K562 (cell line): ENCODE results near the gene LACTBL1. TPM values are rescaled to one million over a fixed set of nuclear protein-coding genes. Genes with fewer than 3 reads are reported as not detected.

ENCODE experiments used
- CUX1 ChIP-seq: fragments of 200-800 bp; sonication (Bioruptor generic); IDR thresholded peaks from 2 replicates; pipeline ENCODE4 v1.6.1; 2016; ENCODE audit warnings: missing genetic modification characterization, missing compliant biosample characterization
- DIDO1 ChIP-seq: fragments of 450-650 bp; IDR thresholded peaks from 2 replicates; pipeline ENCODE4 v1.6.1; 2016; ENCODE audit warnings: low read depth, missing biosample characterization, missing genetic modification characterization
- EP300 ChIP-seq: IDR thresholded peaks from 2 replicates; pipeline ENCODE4 v1.6.1; 2012; ENCODE audit warnings: low read length, improper control_type of control experiment
- FOXP1 ChIP-seq: sonication (generic); formaldehyde crosslinking; IDR thresholded peaks from 2 replicates; pipeline ENCODE4 v1.8.0; 2022; ENCODE audit warnings: mild to moderate bottlenecking, missing genetic modification reagents
- GATA2 ChIP-seq: sonication (generic); formaldehyde crosslinking; IDR thresholded peaks from 2 replicates; pipeline ENCODE4 v1.4.0; 2020; ENCODE audit warnings: mild to moderate bottlenecking, missing genetic modification reagents
- HDAC2 ChIP-seq: fragments of 450-650 bp; IDR thresholded peaks from 2 replicates; pipeline ENCODE4 v1.6.1; 2016; ENCODE audit warnings: mild to moderate bottlenecking
- IRF2 ChIP-seq: sonication (generic); formaldehyde crosslinking; IDR thresholded peaks from 2 replicates; pipeline ENCODE4 v1.8.1; 2022; ENCODE audit warnings: mild to moderate bottlenecking, missing genetic modification reagents
- JUND ChIP-seq, 2 experiments: IDR thresholded peaks; 2 replicates in 1 of 2; 3 replicates in 1 of 2; pipeline ENCODE4 v1.6.1; 2011; ENCODE audit warnings: borderline replicate concordance in 2 of 2, low read depth in 2 of 2, low read length in 2 of 2, improper control_type of control experiment in 1 of 2, missing biosample characterization in 1 of 2, missing genetic modification characterization in 1 of 2, missing genetic modification reagents in 1 of 2
- POLR2B ChIP-seq: fragments of 450-650 bp; IDR thresholded peaks from 2 replicates; pipeline ENCODE4 v1.6.1; 2018; ENCODE audit warnings: low read depth; ENCODE audit not compliant: partially characterized antibody
- RB1 ChIP-seq: fragments of 450-650 bp; IDR thresholded peaks from 2 replicates; pipeline ENCODE4 v1.6.1; 2017; ENCODE audit warnings: low read depth, mild to moderate bottlenecking
- RNF2 ChIP-seq: sonication (generic); IDR thresholded peaks from 2 replicates; pipeline ENCODE4 v1.6.1; 2016
- TAL1 ChIP-seq: fragments of 450-650 bp; IDR thresholded peaks from 2 replicates; pipeline ENCODE4 v1.6.1; 2016; ENCODE audit warnings: mild to moderate bottlenecking
- ZNF282 ChIP-seq: sonication (generic); formaldehyde crosslinking; IDR thresholded peaks from 2 replicates; pipeline ENCODE4 v1.8.1; 2023; ENCODE audit warnings: missing genetic modification reagents
- ZNF699 ChIP-seq: fragments of 250-450 bp; sonication (Bioruptor Pico); IDR thresholded peaks from 2 replicates; pipeline ENCODE4 v1.8.0; 2021; ENCODE audit warnings: mild to moderate bottlenecking, moderate library complexity; ENCODE audit not compliant: insufficient replicate concordance
- ZNF76 ChIP-seq: fragments of 250-450 bp; sonication (Bioruptor Pico); IDR thresholded peaks from 2 replicates; pipeline ENCODE4 v1.4.0; 2020; ENCODE audit warnings: mild to moderate bottlenecking, moderate library complexity, borderline replicate concordance
- ZNF778 ChIP-seq: fragments of 450-650 bp; formaldehyde crosslinking; IDR thresholded peaks from 2 replicates; pipeline ENCODE4 v1.4.0; 2020; ENCODE audit warnings: mild to moderate bottlenecking, moderate library complexity
- polyA plus RNA-seq, 8 experiments: library from polyadenylated mRNA; depleted of rRNA in 4 of 8; stranded (reverse) in 5 of 8; unstranded in 3 of 8; fragments of >200 nt; fragmentation: Nextera tagmentation in 2 of 8; fragmentation: Illumina TruSeq in 1 of 8; extraction: Ambion mirVana in 2 of 8; extraction: Trizol in 1 of 8; gene quantifications; 2 replicates each; pipeline versions ENCODE4 v1.2.1 to v1.2.3, GENCODE V29; 2011 to 2014; ENCODE audit warnings: inconsistent platforms in 1 of 8, missing spikeins in 1 of 8
- total RNA-seq, 7 experiments: library from RNA; depleted of rRNA in 6 of 7; stranded (reverse); fragments of >200 nt in 6 of 7; fragmentation: Illumina TruSeq in 2 of 7; extraction: Trizol in 2 of 7; gene quantifications; 2 replicates each; pipeline versions ENCODE4 v1.2.1 to v1.2.3, GENCODE V29; 2011 to 2021; ENCODE audit warnings: low replicate concordance in 1 of 7

LACTBL1 gene
- total and polyA plus RNA-seq, 9 of the 15 experiments (the other 6 are each of a cell fraction or from before 2014, with no cell fraction given) = not detected

- TF ChIP-seq JUND (IDR thresholded peaks at IDR 0.05; ENCODE audit: borderline replicate concordance, low read depth, low read length) (peak; percentile 82), JUND (tag; IDR thresholded peaks at IDR 0.05; ENCODE audit: borderline replicate concordance, low read depth, low read length) (no peak; the same call in 2 of the 3 replicates), ZNF282 (CRISPR knock-in tag) (peak; percentile 62; the same call in 1 of the 2 replicates), IRF2 (no peak), RNF2 (peak; percentile 96), RB1 (peak; percentile 97), HDAC2 (0 out of 2 replicates have a peak, but pooled peaks have one; percentile 51), ZNF699 (CRISPR knock-in tag) (no peak), POLR2B (peak; percentile 91), ZNF76 (CRISPR knock-in tag) (peak; percentile 96), FOXP1 (CRISPR knock-in tag) (peak; percentile 98), GATA2 (CRISPR knock-in tag) (peak; percentile 91), DIDO1 (tag) (peak; percentile 77; the same call in 1 of the 2 replicates), TAL1 (peak; percentile 25), CUX1 (CRISPR knock-in tag) (no peak), EP300 (peak; percentile 84), ZNF778 (CRISPR knock-in tag) (no peak)
Observed at GRCh38 chr1:23019094-23019862, 46.6 kb upstream of the LACTBL1 start, which contains the start of gene KDM1A (continued).
